ENCODE measurements around the gene CAND2.

DNA sequence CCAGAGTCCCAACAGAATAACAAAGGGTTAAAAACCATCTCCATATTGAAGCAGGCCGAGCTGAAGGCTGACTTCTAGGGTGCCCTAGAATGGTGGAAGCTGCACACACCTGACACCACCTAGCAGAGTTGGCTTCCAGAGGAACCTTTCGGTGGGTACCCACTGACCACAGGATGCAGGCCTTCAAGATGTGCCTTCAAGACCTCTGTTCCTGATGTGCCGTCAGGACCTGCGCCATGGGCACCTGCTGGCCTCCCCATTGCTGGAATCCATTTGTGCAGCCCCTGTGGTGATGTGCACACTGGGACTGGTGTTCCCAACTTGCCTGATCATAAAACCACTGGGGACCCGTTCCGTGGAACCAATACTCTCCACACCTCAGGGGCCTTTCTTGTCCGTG is 80.6 kb downstream of the CAND2 start:
- TF ChIP-seq, protein P1, sequence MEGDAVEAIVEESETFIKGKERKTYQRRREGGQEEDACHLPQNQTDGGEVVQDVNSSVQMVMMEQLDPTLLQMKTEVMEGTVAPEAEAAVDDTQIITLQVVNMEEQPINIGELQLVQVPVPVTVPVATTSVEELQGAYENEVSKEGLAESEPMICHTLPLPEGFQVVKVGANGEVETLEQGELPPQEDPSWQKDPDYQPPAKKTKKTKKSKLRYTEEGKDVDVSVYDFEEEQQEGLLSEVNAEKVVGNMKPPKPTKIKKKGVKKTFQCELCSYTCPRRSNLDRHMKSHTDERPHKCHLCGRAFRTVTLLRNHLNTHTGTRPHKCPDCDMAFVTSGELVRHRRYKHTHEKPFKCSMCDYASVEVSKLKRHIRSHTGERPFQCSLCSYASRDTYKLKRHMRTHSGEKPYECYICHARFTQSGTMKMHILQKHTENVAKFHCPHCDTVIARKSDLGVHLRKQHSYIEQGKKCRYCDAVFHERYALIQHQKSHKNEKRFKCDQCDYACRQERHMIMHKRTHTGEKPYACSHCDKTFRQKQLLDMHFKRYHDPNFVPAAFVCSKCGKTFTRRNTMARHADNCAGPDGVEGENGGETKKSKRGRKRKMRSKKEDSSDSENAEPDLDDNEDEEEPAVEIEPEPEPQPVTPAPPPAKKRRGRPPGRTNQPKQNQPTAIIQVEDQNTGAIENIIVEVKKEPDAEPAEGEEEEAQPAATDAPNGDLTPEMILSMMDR (IDR thresholded peaks at IDR 0.05; ENCODE audit: insufficient read depth, low read length, poor library complexity, severe bottlenecking), result no peak
- TF ChIP-seq EZH2phosphoT487 (conservative IDR thresholded peaks at IDR 0.05; ENCODE audit: low read length), result no peak

Data from SU-DHL-6 (cell line).